Stimulated activated CD8-positive, alpha-beta memory T cell treated with anti-CD3 and anti-CD28 coated beads, Interleukin-7, amount 100 ng/mL, for 48 hours (primary cell): ENCODE measurements around the gene DCAF10.
"Not testable (repeated sequence)": the region's sequence is repeated elsewhere in the genome, so short reads cannot be mapped to it uniquely, and the experiment has no call there.

Experiments
- DNase-seq, 2 donors: peaks; one replicate each; pipeline ENCODE4 v3.0.0-alpha.2; 2020; ENCODE audit warnings: low read depth in 1 of 2; ENCODE audit errors: extremely low read depth in 1 of 2

The DCAF10 gene

GRCh38 chr9:37800631-37801286, at the start of gene DCAF10:
TSS of gene DCAF10 (plus strand) at chr9:37800797. CDS start at chr9:37800867, 70 bp downstream.
- peak; percentile 83 to 84 for DNase-seq

- no peak for DNase-seq
These were observed 49.4 kb upstream of the DCAF10 start for GRCh38 chr9:37751186-37751585.

- not testable (repeated sequence) for DNase-seq
These were observed 48.9 kb upstream of the DCAF10 start for GRCh38 chr9:37751704-37752103.

- not testable (repeated sequence) for DNase-seq
These were observed 48.5 kb upstream of the DCAF10 start for GRCh38 chr9:37752112-37752511.

GRCh38 chr9:37752642-37753488, 47.7 kb upstream of the DCAF10 start:
- DNase-seq: no peak

- DNase-seq: peak; percentile 39 to 62
These were observed 47.0 kb upstream of the DCAF10 start, which contains the start of gene TRMT10B for GRCh38 chr9:37753489-37754190. TSS of gene TRMT10B (plus strand) at chr9:37753805. CDS start at chr9:37761932, 8,127 bp downstream.

- DNase-seq: no peak
These were observed 41.9 kb upstream of the DCAF10 start for GRCh38 chr9:37758747-37759146.

GRCh38 chr9:37760416-37761161, 40.0 kb upstream of the DCAF10 start:
- no peak for DNase-seq

GRCh38 chr9:37761511-37761910, 39.1 kb upstream of the DCAF10 start:
- no peak for DNase-seq

- not testable (repeated sequence) for DNase-seq
These were observed 35.3 kb upstream of the DCAF10 start for GRCh38 chr9:37765263-37765662.

- DNase-seq: no peak
These were observed 31.3 kb upstream of the DCAF10 start for GRCh38 chr9:37769306-37769705.

GRCh38 chr9:37769995-37770394, 30.6 kb upstream of the DCAF10 start:
- DNase-seq: no peak

- no peak for DNase-seq
These were observed 25.2 kb upstream of the DCAF10 start for GRCh38 chr9:37775216-37775919.

- DNase-seq: no peak
These were observed 24.3 kb upstream of the DCAF10 start for GRCh38 chr9:37776328-37776727.

GRCh38 chr9:37778534-37778933, 22.1 kb upstream of the DCAF10 start:
- DNase-seq: no peak

- DNase-seq: no peak
These were observed 16.3 kb upstream of the DCAF10 start for GRCh38 chr9:37784291-37784615.

- DNase-seq: peak; percentile 75 to 85
These were observed 15.7 kb upstream of the DCAF10 start, which contains the start of gene EXOSC3 for GRCh38 chr9:37784616-37785483. TSS of gene EXOSC3 (minus strand) at chr9:37785064. CDS start at chr9:37785044, 20 bp downstream.

GRCh38 chr9:37787059-37787458, 13.5 kb upstream of the DCAF10 start:
- no peak for DNase-seq

GRCh38 chr9:37788332-37788731, 12.3 kb upstream of the DCAF10 start:
- no peak for DNase-seq
